ENCODE data around the gene C9orf152.
"Not testable (repeated sequence)": the region's sequence is repeated elsewhere in the genome, so short reads cannot be mapped to it uniquely, and the experiment has no call there.

Gene C9orf152

GRCh38 chr9:110217656-110218099 lies 9.7 kb upstream of the C9orf152 start:
- DNase-seq (ENCODE audit: low spot score), result peak; percentile 34
- in situ Hi-C loops (cut with MboI; ENCODE audit: low sequenced_read_pairs, unreplicated experiment), result loop anchor here (25.0 kb wide), 1 partner anchor 395 kb away; no protein-coding TSS in a partner anchor
- peak; percentile 70 for TF ChIP-seq CTCF (IDR thresholded peaks at IDR 0.05; ENCODE audit: borderline replicate concordance, control extremely low read depth, extremely low read depth, insufficient read depth, missing control alignments)

GRCh38 chr9:110214586-110215355 lies 6.8 kb upstream of the C9orf152 start:
- no peak for DNase-seq (ENCODE audit: low spot score)
- no peak for TF ChIP-seq CTCF (IDR thresholded peaks at IDR 0.05; ENCODE audit: borderline replicate concordance, control extremely low read depth, extremely low read depth, insufficient read depth, missing control alignments)
- in situ Hi-C loops (cut with MboI; ENCODE audit: low sequenced_read_pairs, unreplicated experiment), result loop anchor here (25.0 kb wide), 1 partner anchor 398 kb away; no protein-coding TSS in a partner anchor

DNA sequence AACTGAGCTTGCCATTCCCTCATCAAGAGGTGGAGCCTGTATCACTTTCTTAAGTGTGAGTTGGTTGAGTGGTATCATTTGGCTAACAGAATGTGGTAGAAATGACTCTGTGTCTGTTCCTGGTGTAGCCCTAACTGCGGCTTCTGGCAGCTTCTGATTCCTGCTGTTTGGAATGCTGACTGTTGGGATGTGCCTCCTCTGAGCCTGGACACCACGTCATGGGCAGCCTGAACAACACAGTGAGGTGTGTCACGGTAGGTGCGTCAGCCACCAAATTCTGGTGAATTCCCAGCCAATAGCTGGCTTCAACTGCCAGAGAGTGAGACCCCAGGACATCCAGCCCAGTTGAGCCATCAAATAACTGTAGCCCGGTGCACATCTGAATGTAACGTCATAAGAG lies 6.1 kb upstream of the C9orf152 start:
- no peak for DNase-seq (ENCODE audit: low spot score)
- in situ Hi-C loops (cut with MboI; ENCODE audit: low sequenced_read_pairs, unreplicated experiment), result loop anchor here (25.0 kb wide), 1 partner anchor 398 kb away; no protein-coding TSS in a partner anchor
- TF ChIP-seq CTCF (IDR thresholded peaks at IDR 0.05; ENCODE audit: borderline replicate concordance, control extremely low read depth, extremely low read depth, insufficient read depth, missing control alignments), result no peak

- in situ Hi-C loops (cut with MboI; ENCODE audit: low sequenced_read_pairs, unreplicated experiment), result loop anchor here (25.0 kb wide), 1 partner anchor 399 kb away; no protein-coding TSS in a partner anchor
- DNase-seq (ENCODE audit: low spot score), result no peak
- TF ChIP-seq CTCF (IDR thresholded peaks at IDR 0.05; ENCODE audit: borderline replicate concordance, control extremely low read depth, extremely low read depth, insufficient read depth, missing control alignments), result no peak
Observed at GRCh38 chr9:110213413-110214044, 5.6 kb upstream of the C9orf152 start.

GRCh38 chr9:110207071-110207641 lies 803 bp downstream of the C9orf152 start:
- no peak for TF ChIP-seq CTCF (IDR thresholded peaks at IDR 0.05; ENCODE audit: borderline replicate concordance, control extremely low read depth, extremely low read depth, insufficient read depth, missing control alignments)
- in situ Hi-C loops (cut with MboI; ENCODE audit: low sequenced_read_pairs, unreplicated experiment), result loop anchor here (25.0 kb wide), 1 partner anchor 405 kb away; no protein-coding TSS in a partner anchor
- no peak for DNase-seq (ENCODE audit: low spot score)

GRCh38 chr9:110206389-110206788 lies 1.6 kb downstream of the C9orf152 start:
- no peak for DNase-seq (ENCODE audit: low spot score)
- TF ChIP-seq CTCF (IDR thresholded peaks at IDR 0.05; ENCODE audit: borderline replicate concordance, control extremely low read depth, extremely low read depth, insufficient read depth, missing control alignments), result no peak
- in situ Hi-C loops (cut with MboI; ENCODE audit: low sequenced_read_pairs, unreplicated experiment), result loop anchor here (25.0 kb wide), 1 partner anchor 406 kb away; no protein-coding TSS in a partner anchor

DNA sequence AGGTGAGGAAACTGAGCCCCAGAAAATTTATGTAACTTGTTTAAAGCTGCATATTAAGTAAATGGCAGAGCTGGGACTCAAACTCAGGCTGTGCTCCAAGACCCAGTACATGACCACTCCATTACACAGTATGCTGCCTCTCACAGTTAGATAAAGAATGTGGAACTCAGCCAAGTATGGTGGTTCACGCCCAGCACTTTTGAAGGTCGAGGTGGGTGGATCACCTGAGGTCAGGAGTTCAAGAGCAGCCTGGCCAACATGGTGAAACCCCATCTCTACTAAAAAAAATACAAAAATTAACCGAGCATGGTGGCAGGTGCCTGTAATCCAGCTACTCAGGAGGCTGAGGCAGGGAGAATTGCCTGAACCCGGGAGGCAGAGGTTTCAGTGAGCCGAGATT lies 2.3 kb downstream of the C9orf152 start:
- in situ Hi-C loops (cut with MboI; ENCODE audit: low sequenced_read_pairs, unreplicated experiment), result loop anchor here (25.0 kb wide), 1 partner anchor 407 kb away; no protein-coding TSS in a partner anchor
- not testable (repeated sequence) for DNase-seq (ENCODE audit: low spot score)
